Body of pancreas (tissue), 4 donors: ENCODE data around the gene RGL2. TPM values are rescaled to one million over a fixed set of nuclear protein-coding genes. Genes with fewer than 3 reads are reported as not detected.
A peak's percentile ranks its signal among the peaks of the same experiment; 100 is the strongest.

Experiments used
- ATAC-seq: fragments of 150-250 bp; one replicate; pipeline ENCODE4 v1.9.1; 2016
- DNase-seq, 4 donors: peaks; one replicate each; pipeline ENCODE4 v3.0.0-alpha.2; 2019
- H3K27ac ChIP-seq, 4 donors: fragments of 200-600 bp; sonication (generic); 1 replicate in 3 of 4; 2 replicates in 1 of 4; pipeline versions ENCODE4 v1.5.1 to v1.6.1; 2016 to 2019; ENCODE audit warnings: mild to moderate bottlenecking in 1 of 4, mixed read lengths in 1 of 4, moderate library complexity in 1 of 4
- H3K27me3 ChIP-seq, 2 donors: fragments of 200-600 bp; sonication (generic); one replicate each; pipeline ENCODE4 v1.6.0; 2016; ENCODE audit warnings: mild to moderate bottlenecking in 1 of 2
- H3K36me3 ChIP-seq, 2 donors: fragments of 200-600 bp; sonication (generic); replicated peaks in 1 of 2; 2 replicates each; pipeline ENCODE4 v1.5.1; 2016; ENCODE audit warnings: low read depth in 2 of 2; ENCODE audit not compliant: insufficient read depth in 1 of 2
- H3K4me1 ChIP-seq: fragments of 200-600 bp; sonication (generic); one replicate; pipeline ENCODE4 v1.6.0; 2016
- H3K4me3 ChIP-seq, 2 donors: fragments of 200-600 bp; sonication (generic); 1 replicate in 1 of 2; 2 replicates in 1 of 2; pipeline ENCODE4 v1.5.1; 2016 to 2019
- H3K9me3 ChIP-seq, 3 donors: fragments of 200-600 bp; sonication (generic); 1 replicate in 2 of 3; 2 replicates in 1 of 3; pipeline ENCODE4 v1.5.1; 2016
- CTCF ChIP-seq, 7 experiments: fragments of 450-650 bp in 4 of 7; fragments of 200-600 bp in 3 of 7; sonication (generic) in 3 of 7; IDR thresholded peaks; one replicate each; pipeline ENCODE4 v1.5.1; 2016 to 2019; ENCODE audit warnings: antibody characterized with exemption in 7 of 7
- POLR2A ChIP-seq, 3 donors: fragments of 450-650 bp; IDR thresholded peaks; one replicate each; pipeline ENCODE4 v1.6.1; 2016; ENCODE audit warnings: antibody characterized with exemption in 3 of 3, mild to moderate bottlenecking in 2 of 3
- WGBS, 2 donors: methylation state at CpG; one replicate each; pipeline ENCODE4 v1.1.5; 2017; 5-methylcytosine and 5-hydroxymethylcytosine counted together
- intact Hi-C: fragments of 100-400 bp; cut with DNase I; formaldehyde crosslinking; loops from one replicate; pipeline ENCODE4 v1.15.1; 2023
- total RNA-seq, 2 donors: library from RNA; depleted of rRNA; stranded (reverse); fragments of >200 nt; gene quantifications; one replicate each; pipeline ENCODE4 v1.1.0, GENCODE V29; 2016

Gene RGL2
- total RNA-seq, 2 donors from 2014 or later = 31.3 to 31.9 TPM

GRCh38 chr6:33333666-33334065 lies 34.9 kb upstream of the RGL2 start:
- TF ChIP-seq POLR2A (IDR thresholded peaks at IDR 0.05) (no peak), CTCF (IDR thresholded peaks at IDR 0.05) (no peak)
- WGBS, 2 donors = 80 to 82% methylated on average over 4 of the region's 4 CpGs
- H3K27ac ChIP-seq = no peak overlapping the region
- DNase-seq (no peak), ATAC-seq (no peak)
- H3K4me1 ChIP-seq = no peaks in the 10 kb centered on the region
- no peaks in the 10 kb centered on the region for H3K9me3 ChIP-seq
- H3K4me3 ChIP-seq = no peak overlapping the region
- H3K36me3 ChIP-seq = no peaks in the 10 kb centered on the region
- intact Hi-C loops = no loop called here
- no peaks in the 10 kb centered on the region for H3K27me3 ChIP-seq

GRCh38 chr6:33330736-33331135 lies 32.0 kb upstream of the RGL2 start:
- Histone ChIP-seq H3K9me3 (no peaks in the 10 kb centered on the region), H3K4me1 (no peaks in the 10 kb centered on the region), H3K36me3 (no peaks in the 10 kb centered on the region), H3K27me3 (no peaks in the 10 kb centered on the region), H3K27ac (no peak overlapping the region), H3K4me3 (no peak overlapping the region)
- 82 to 83% methylated on average over 10 of the region's 10 CpGs for WGBS, 2 donors
- intact Hi-C loops = no loop called here
- ATAC-seq (no peak), DNase-seq (no peak)
- TF ChIP-seq CTCF (IDR thresholded peaks at IDR 0.05) (no peak), POLR2A (IDR thresholded peaks at IDR 0.05) (no peak)

GRCh38 chr6:33329058-33329457 lies 30.3 kb upstream of the RGL2 start:
- intact Hi-C loops = no loop called here
- WGBS, 2 donors = 33 to 39% methylated on average over 5 of the region's 5 CpGs

GRCh38 chr6:33324125-33324524 lies 25.4 kb upstream of the RGL2 start:
- Histone ChIP-seq H3K27me3 (no peaks in the 10 kb centered on the region), H3K9me3 (no peaks in the 10 kb centered on the region), H3K4me1 (peaks cover 38% of the 10 kb centered on the region), H3K36me3 (peaks cover 0 to 3% of the 10 kb centered on the region in 2 donors), H3K27ac (peak overlapping the region in 3 of 4 donors; percentile 73 to 88 (median 87)), H3K4me3 (no peak overlapping the region)
- DNase-seq = no peak
- ATAC-seq = no peak
- intact Hi-C loops = no loop called here
- WGBS, 2 donors = 6 to 24% methylated on average over 7 of the region's 7 CpGs
- TF ChIP-seq POLR2A (IDR thresholded peaks at IDR 0.05) (no peak), CTCF (IDR thresholded peaks at IDR 0.05) (no peak)

More at GRCh38 chr6:33329058-33329457, 30.3 kb upstream of the RGL2 start:
- DNase-seq = no peak
- TF ChIP-seq CTCF (IDR thresholded peaks at IDR 0.05) = no peak
- TF ChIP-seq POLR2A (IDR thresholded peaks at IDR 0.05) = no peak
- no peaks in the 10 kb centered on the region for H3K36me3 ChIP-seq
- H3K4me3 ChIP-seq = no peak overlapping the region
- no peak overlapping the region for H3K27ac ChIP-seq
- H3K9me3 ChIP-seq = no peaks in the 10 kb centered on the region
- H3K4me1 ChIP-seq = peaks cover 1% of the 10 kb centered on the region
- ATAC-seq = no peak
- no peaks in the 10 kb centered on the region for H3K27me3 ChIP-seq

GRCh38 chr6:33323623-33323948 lies 24.8 kb upstream of the RGL2 start:
- Histone ChIP-seq H3K4me1 (peaks cover 43% of the 10 kb centered on the region), H3K36me3 (peaks cover 3 to 4% of the 10 kb centered on the region in 2 donors), H3K27ac (peak overlapping the region; percentile 73 to 88 (median 86)), H3K4me3 (peak overlapping the region; percentile 14 to 30), H3K27me3 (no peaks in the 10 kb centered on the region), H3K9me3 (no peaks in the 10 kb centered on the region)
- intact Hi-C loops = no loop called here
- WGBS, 2 donors = 0 to 2% methylated on average over 10 to 12 of the region's 12 CpGs
- TF ChIP-seq CTCF (IDR thresholded peaks at IDR 0.05) (no peak), POLR2A (IDR thresholded peaks at IDR 0.05) (no peak)
- DNase-seq (no peak), ATAC-seq (no peak)
